Breast epithelium (tissue), 4 donors: ENCODE results near the gene GOLGA1. TPM values are rescaled to one million over a fixed set of nuclear protein-coding genes. Genes with fewer than 3 reads are reported as not detected.
A peak's percentile ranks its signal among the peaks of the same experiment; 100 is the strongest.

Experiments
- DNase-seq, 2 donors: peaks; one replicate each; pipeline ENCODE4 v3.0.0-alpha.2; 2019; ENCODE audit warnings: low spot score in 2 of 2
- H3K27ac ChIP-seq, 2 donors: fragments of 200-600 bp; sonication (generic) in 1 of 2; one replicate each; pipeline ENCODE4 v1.5.1; 2016 to 2019; ENCODE audit warnings: mild to moderate bottlenecking in 1 of 2
- H3K27me3 ChIP-seq, 2 donors: fragments of 200-600 bp; sonication (generic) in 1 of 2; one replicate each; pipeline versions ENCODE4 v1.5.1 to v1.6.0; 2017 to 2019; ENCODE audit warnings: control low read depth in 1 of 2, mild to moderate bottlenecking in 1 of 2
- H3K36me3 ChIP-seq: fragments of 200-600 bp; one replicate; pipeline ENCODE4 v1.5.1; 2019
- H3K4me1 ChIP-seq, 2 donors: fragments of 200-600 bp; sonication (generic); one replicate each; pipeline ENCODE4 v1.5.1; 2016 to 2019; ENCODE audit warnings: control low read depth in 1 of 2
- H3K4me3 ChIP-seq, 3 donors: fragments of 200-600 bp; sonication (generic); 1 replicate in 2 of 3; 2 replicates in 1 of 3; pipeline ENCODE4 v1.5.1; 2016 to 2019; ENCODE audit warnings: mild to moderate bottlenecking in 3 of 3, moderate library complexity in 2 of 3
- H3K9me3 ChIP-seq, 2 donors: fragments of 200-600 bp; sonication (generic) in 1 of 2; one replicate each; pipeline ENCODE4 v1.5.1; 2016 to 2019; ENCODE audit warnings: control low read depth in 1 of 2
- CTCF ChIP-seq, 3 donors: fragments of 450-650 bp; IDR thresholded peaks; one replicate each; pipeline ENCODE4 v1.5.1; 2016 to 2017; ENCODE audit warnings: antibody characterized with exemption in 3 of 3, mild to moderate bottlenecking in 3 of 3, moderate library complexity in 3 of 3
- POLR2A ChIP-seq: fragments of 450-650 bp; IDR thresholded peaks from one replicate; pipeline ENCODE4 v1.6.1; 2016; ENCODE audit warnings: antibody characterized with exemption, mild to moderate bottlenecking, moderate library complexity
- POLR2AphosphoS5 ChIP-seq, 3 donors: sonication (generic); formaldehyde crosslinking; IDR thresholded peaks; one replicate each; pipeline ENCODE4 v1.6.1; 2017; ENCODE audit warnings: antibody characterized with exemption in 3 of 3
- intact Hi-C: fragments of 100-400 bp; cut with DNase I; formaldehyde crosslinking; loops from one replicate; pipeline ENCODE4 v1.15.1; 2023; ENCODE audit warnings: low total_unique reads
- total RNA-seq, 3 donors: library from RNA; depleted of rRNA; stranded (reverse); fragments of >200 nt; gene quantifications; one replicate each; pipeline ENCODE4 v1.1.0, GENCODE V29; 2016

GOLGA1 gene
- total RNA-seq, 3 donors from 2014 or later: 20.6 to 23.0 (median 21.1) TPM

- peaks cover 5% of the 10 kb centered on the region for H3K36me3 ChIP-seq
- TF ChIP-seq POLR2A: no peak
- no peak for TF ChIP-seq POLR2AphosphoS5 (IDR thresholded peaks at IDR 0.05)
- no peak for TF ChIP-seq CTCF (IDR thresholded peaks at IDR 0.05)
- no peak for DNase-seq
- H3K4me1 ChIP-seq: peaks cover 3 to 10% of the 10 kb centered on the region in 2 donors
- intact Hi-C loops: no loop called here
- H3K9me3 ChIP-seq: no peaks in the 10 kb centered on the region
- H3K27me3 ChIP-seq: no peaks in the 10 kb centered on the region
- no peak overlapping the region for H3K4me3 ChIP-seq
- no peak overlapping the region for H3K27ac ChIP-seq
Observed at GRCh38 chr9:124875501-124875900, 65.4 kb downstream of the GOLGA1 start.

- Histone ChIP-seq H3K36me3 (peaks cover 5% of the 10 kb centered on the region), H3K4me1 (peaks cover 4 to 17% of the 10 kb centered on the region in 2 donors), H3K4me3 (no peak overlapping the region), H3K27ac (no peak overlapping the region), H3K27me3 (no peaks in the 10 kb centered on the region), H3K9me3 (no peaks in the 10 kb centered on the region)
- intact Hi-C loops: no loop called here
- DNase-seq: no peak
- TF ChIP-seq CTCF (IDR thresholded peaks at IDR 0.05) (no peak), POLR2A (no peak), POLR2AphosphoS5 (IDR thresholded peaks at IDR 0.05) (no peak)
Observed at GRCh38 chr9:124873664-124874063, 67.2 kb downstream of the GOLGA1 start.

GRCh38 chr9:124871156-124871561 lies 69.7 kb downstream of the GOLGA1 start:
- Histone ChIP-seq H3K4me1 (peaks cover 4 to 17% of the 10 kb centered on the region in 2 donors), H3K27me3 (no peaks in the 10 kb centered on the region), H3K9me3 (no peaks in the 10 kb centered on the region), H3K36me3 (no peaks in the 10 kb centered on the region), H3K27ac (peak overlapping the region in 1 of 2 donors; percentile 98), H3K4me3 (peak overlapping the region in 1 of 3 donors; percentile 99)
- DNase-seq: no peak
- intact Hi-C loops: no loop called here
- no peak for TF ChIP-seq CTCF (IDR thresholded peaks at IDR 0.05)
- TF ChIP-seq POLR2A: no peak
- TF ChIP-seq POLR2AphosphoS5 (IDR thresholded peaks at IDR 0.05): no peak

GRCh38 chr9:124870723-124871122 lies 70.2 kb downstream of the GOLGA1 start:
- H3K4me3 ChIP-seq: peak overlapping the region; percentile 97 to 99 (median 97)
- no peaks in the 10 kb centered on the region for H3K27me3 ChIP-seq
- H3K9me3 ChIP-seq: no peaks in the 10 kb centered on the region
- intact Hi-C loops: no loop called here
- no peak for TF ChIP-seq CTCF (IDR thresholded peaks at IDR 0.05)
- no peak for TF ChIP-seq POLR2AphosphoS5 (IDR thresholded peaks at IDR 0.05)
- no peak for TF ChIP-seq POLR2A
- peaks cover 4 to 17% of the 10 kb centered on the region in 2 donors for H3K4me1 ChIP-seq
- no peak for DNase-seq
- H3K36me3 ChIP-seq: no peaks in the 10 kb centered on the region
- H3K27ac ChIP-seq: peak overlapping the region; percentile 97 to 98

- H3K4me3 ChIP-seq: peak overlapping the region; percentile 97 to 99 (median 97)
- no peak for DNase-seq
- H3K27ac ChIP-seq: peak overlapping the region; percentile 97 to 98
- no peaks in the 10 kb centered on the region for H3K9me3 ChIP-seq
- H3K36me3 ChIP-seq: no peaks in the 10 kb centered on the region
- H3K4me1 ChIP-seq: peaks cover 4 to 17% of the 10 kb centered on the region in 2 donors
- intact Hi-C loops: no loop called here
- H3K27me3 ChIP-seq: no peaks in the 10 kb centered on the region
- no peak for TF ChIP-seq POLR2AphosphoS5 (IDR thresholded peaks at IDR 0.05)
- TF ChIP-seq POLR2A: no peak
- no peak for TF ChIP-seq CTCF (IDR thresholded peaks at IDR 0.05)
Observed at GRCh38 chr9:124869986-124870560, 70.8 kb downstream of the GOLGA1 start.
